Measurements from ENCODE around the gene TPPP2.

DNA sequence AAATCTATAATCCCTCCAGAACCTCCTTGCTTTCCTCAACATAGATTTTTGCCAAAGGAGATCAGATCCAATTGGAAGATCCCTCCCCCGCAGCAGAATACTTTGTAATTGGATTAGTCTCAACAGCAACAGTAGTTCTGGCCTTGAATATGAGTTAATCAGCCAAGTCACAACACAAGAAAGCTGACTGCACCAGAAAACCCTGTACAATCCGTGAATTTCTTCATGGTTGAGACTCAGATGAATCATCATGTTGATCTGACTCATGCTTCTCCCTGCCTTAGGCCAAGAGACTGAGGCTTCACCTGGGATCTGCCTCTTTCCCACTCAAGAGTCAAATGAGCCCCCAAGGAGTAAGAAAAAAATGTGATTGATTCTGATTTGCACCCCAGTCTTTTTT, 43.2 kb upstream of the TPPP2 start:
- TF ChIP-seq, protein P1, sequence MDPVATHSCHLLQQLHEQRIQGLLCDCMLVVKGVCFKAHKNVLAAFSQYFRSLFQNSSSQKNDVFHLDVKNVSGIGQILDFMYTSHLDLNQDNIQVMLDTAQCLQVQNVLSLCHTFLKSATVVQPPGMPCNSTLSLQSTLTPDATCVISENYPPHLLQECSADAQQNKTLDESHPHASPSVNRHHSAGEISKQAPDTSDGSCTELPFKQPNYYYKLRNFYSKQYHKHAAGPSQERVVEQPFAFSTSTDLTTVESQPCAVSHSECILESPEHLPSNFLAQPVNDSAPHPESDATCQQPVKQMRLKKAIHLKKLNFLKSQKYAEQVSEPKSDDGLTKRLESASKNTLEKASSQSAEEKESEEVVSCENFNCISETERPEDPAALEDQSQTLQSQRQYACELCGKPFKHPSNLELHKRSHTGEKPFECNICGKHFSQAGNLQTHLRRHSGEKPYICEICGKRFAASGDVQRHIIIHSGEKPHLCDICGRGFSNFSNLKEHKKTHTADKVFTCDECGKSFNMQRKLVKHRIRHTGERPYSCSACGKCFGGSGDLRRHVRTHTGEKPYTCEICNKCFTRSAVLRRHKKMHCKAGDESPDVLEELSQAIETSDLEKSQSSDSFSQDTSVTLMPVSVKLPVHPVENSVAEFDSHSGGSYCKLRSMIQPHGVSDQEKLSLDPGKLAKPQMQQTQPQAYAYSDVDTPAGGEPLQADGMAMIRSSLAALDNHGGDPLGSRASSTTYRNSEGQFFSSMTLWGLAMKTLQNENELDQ (CRISPR knock-in tag; IDR thresholded peaks at IDR 0.05; ENCODE audit: borderline replicate concordance): no peak
- TF ChIP-seq SAFB (IDR thresholded peaks at IDR 0.05; ENCODE audit: borderline replicate concordance, low read depth, low read length): no peak

Measured in K562 (cell line).